SK-N-SH treated with all-trans-retinoic acid at 6 μM for 48 hours (cell line): ENCODE data around the gene CALHM2.

Source experiments
- ATAC-seq: fragments of 200-7000 bp; cut with Tn5 transposase; 3 replicates; pipeline ENCODE4 v1.9.1; 2020; ENCODE audit warnings: mild to moderate bottlenecking, moderate library complexity
- ARNTL ChIP-seq: fragments of 450-650 bp; formaldehyde crosslinking; IDR thresholded peaks from 2 replicates; pipeline ENCODE4 v1.5.0; 2020; ENCODE audit warnings: low read depth, mild to moderate bottlenecking, moderate library complexity, borderline replicate concordance
- BACH2 ChIP-seq: fragments of 250-450 bp; sonication (Bioruptor Pico); IDR thresholded peaks from 2 replicates; pipeline ENCODE4 v1.9.0; 2021; ENCODE audit warnings: mild to moderate bottlenecking, borderline replicate concordance
- CSDC2 ChIP-seq: fragments of 250-450 bp; sonication (Bioruptor Pico); IDR thresholded peaks from 2 replicates; pipeline ENCODE4 v1.5.0; 2020; ENCODE audit warnings: mild to moderate bottlenecking, moderate library complexity
- ESRRG ChIP-seq: fragments of 250-450 bp; sonication (Bioruptor Pico); IDR thresholded peaks from 2 replicates; pipeline ENCODE4 v1.6.1; 2021; ENCODE audit warnings: mild to moderate bottlenecking
- GLIS3 ChIP-seq: fragments of 250-450 bp; sonication (Bioruptor Pico); IDR thresholded peaks from 2 replicates; pipeline ENCODE4 v1.5.0; 2020; ENCODE audit warnings: mild to moderate bottlenecking, moderate library complexity
- ISL1 ChIP-seq: fragments of 250-450 bp; sonication (Bioruptor Pico); IDR thresholded peaks from 2 replicates; pipeline ENCODE4 v2.1.2; 2022; ENCODE audit warnings: mild to moderate bottlenecking, moderate library complexity
- OSR1 ChIP-seq: fragments of 250-450 bp; sonication (Bioruptor Pico); IDR thresholded peaks from 2 replicates; pipeline ENCODE4 v1.8.0; 2022; ENCODE audit warnings: moderate library complexity, mild to moderate bottlenecking, inconsistent platforms
- PPARA ChIP-seq: fragments of 250-450 bp; sonication (Bioruptor Pico); IDR thresholded peaks from 2 replicates; pipeline ENCODE4 v1.5.0; 2020; ENCODE audit warnings: mild to moderate bottlenecking, borderline replicate concordance
- RARB ChIP-seq: fragments of 250-450 bp; sonication (Bioruptor Pico); IDR thresholded peaks from 2 replicates; pipeline ENCODE4 v1.8.0; 2021; ENCODE audit warnings: mild to moderate bottlenecking, moderate library complexity
- SNAI2 ChIP-seq: fragments of 250-450 bp; sonication (Bioruptor Pico); IDR thresholded peaks from 2 replicates; pipeline ENCODE4 v1.5.0; 2020; ENCODE audit warnings: mild to moderate bottlenecking, moderate library complexity
- TCF4 ChIP-seq: fragments of 250-450 bp; sonication (Bioruptor Pico); IDR thresholded peaks from 2 replicates; pipeline ENCODE4 v1.8.0; 2021; ENCODE audit warnings: mild to moderate bottlenecking, moderate library complexity, borderline replicate concordance
- TOX ChIP-seq: fragments of 250-450 bp; sonication (Bioruptor Pico); IDR thresholded peaks from 2 replicates; pipeline ENCODE4 v1.8.0; 2021; ENCODE audit warnings: mild to moderate bottlenecking, moderate library complexity, borderline replicate concordance
- ZC3H10 ChIP-seq: fragments of 250-450 bp; sonication (Bioruptor Pico); IDR thresholded peaks from 2 replicates; pipeline ENCODE4 v1.5.1; 2021; ENCODE audit warnings: mild to moderate bottlenecking, moderate library complexity
- ZFP3 ChIP-seq: fragments of 250-450 bp; sonication (Bioruptor Pico); IDR thresholded peaks from 2 replicates; pipeline ENCODE4 v1.5.0; 2020; ENCODE audit warnings: mild to moderate bottlenecking, moderate library complexity
- ZNF565 ChIP-seq: fragments of 450-650 bp; formaldehyde crosslinking; conservative IDR thresholded peaks from 2 replicates; pipeline ENCODE4 v1.5.0; 2020; ENCODE audit warnings: low read depth, mild to moderate bottlenecking, moderate library complexity
- ZNF70 ChIP-seq: fragments of 450-650 bp; formaldehyde crosslinking; IDR thresholded peaks from 2 replicates; pipeline ENCODE4 v1.5.0; 2020; ENCODE audit warnings: mild to moderate bottlenecking, moderate library complexity
- ZNF8 ChIP-seq: fragments of 450-650 bp; formaldehyde crosslinking; IDR thresholded peaks from 2 replicates; pipeline ENCODE4 v1.5.0; 2020; ENCODE audit warnings: mild to moderate bottlenecking, moderate library complexity
- TF ChIP-seq, protein P1 (sequence below): fragments of 250-450 bp; sonication (Bioruptor Pico); IDR thresholded peaks from 2 replicates; pipeline ENCODE4 v1.8.0; 2020; ENCODE audit warnings: mild to moderate bottlenecking, moderate library complexity, borderline replicate concordance
- TF ChIP-seq, protein P2 (sequence below): fragments of 250-450 bp; sonication (Bioruptor Pico); IDR thresholded peaks from 2 replicates; pipeline ENCODE4 v1.5.0; 2020; ENCODE audit warnings: mild to moderate bottlenecking, moderate library complexity
- TF ChIP-seq, protein P3 (sequence below): fragments of 250-450 bp; sonication (Bioruptor Pico); IDR thresholded peaks from 2 replicates; pipeline ENCODE4 v1.5.1; 2020; ENCODE audit warnings: low read depth, mild to moderate bottlenecking, moderate library complexity

Gene CALHM2

GRCh38 chr10:103451831-103452505 is at the start of gene CALHM2:
CALHM2 (minus strand) TSS chr10:103452370; CDS start chr10:103449941, 2,429 bp downstream.
- TF ChIP-seq TCF4 (CRISPR knock-in tag) (peak; percentile 11; the same call in 1 of the 2 replicates), ZFP3 (CRISPR knock-in tag) (no peak), ARNTL (CRISPR knock-in tag) (no peak), BACH2 (CRISPR knock-in tag) (no peak), CSDC2 (no peak), ISL1 (CRISPR knock-in tag) (no peak)
- TF ChIP-seq, protein P1, sequence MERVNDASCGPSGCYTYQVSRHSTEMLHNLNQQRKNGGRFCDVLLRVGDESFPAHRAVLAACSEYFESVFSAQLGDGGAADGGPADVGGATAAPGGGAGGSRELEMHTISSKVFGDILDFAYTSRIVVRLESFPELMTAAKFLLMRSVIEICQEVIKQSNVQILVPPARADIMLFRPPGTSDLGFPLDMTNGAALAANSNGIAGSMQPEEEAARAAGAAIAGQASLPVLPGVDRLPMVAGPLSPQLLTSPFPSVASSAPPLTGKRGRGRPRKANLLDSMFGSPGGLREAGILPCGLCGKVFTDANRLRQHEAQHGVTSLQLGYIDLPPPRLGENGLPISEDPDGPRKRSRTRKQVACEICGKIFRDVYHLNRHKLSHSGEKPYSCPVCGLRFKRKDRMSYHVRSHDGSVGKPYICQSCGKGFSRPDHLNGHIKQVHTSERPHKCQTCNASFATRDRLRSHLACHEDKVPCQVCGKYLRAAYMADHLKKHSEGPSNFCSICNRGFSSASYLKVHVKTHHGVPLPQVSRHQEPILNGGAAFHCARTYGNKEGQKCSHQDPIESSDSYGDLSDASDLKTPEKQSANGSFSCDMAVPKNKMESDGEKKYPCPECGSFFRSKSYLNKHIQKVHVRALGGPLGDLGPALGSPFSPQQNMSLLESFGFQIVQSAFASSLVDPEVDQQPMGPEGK (CRISPR knock-in tag), result no peak
- peak; percentile 5; the same call in 2 of the 3 replicates for ATAC-seq

DNA sequence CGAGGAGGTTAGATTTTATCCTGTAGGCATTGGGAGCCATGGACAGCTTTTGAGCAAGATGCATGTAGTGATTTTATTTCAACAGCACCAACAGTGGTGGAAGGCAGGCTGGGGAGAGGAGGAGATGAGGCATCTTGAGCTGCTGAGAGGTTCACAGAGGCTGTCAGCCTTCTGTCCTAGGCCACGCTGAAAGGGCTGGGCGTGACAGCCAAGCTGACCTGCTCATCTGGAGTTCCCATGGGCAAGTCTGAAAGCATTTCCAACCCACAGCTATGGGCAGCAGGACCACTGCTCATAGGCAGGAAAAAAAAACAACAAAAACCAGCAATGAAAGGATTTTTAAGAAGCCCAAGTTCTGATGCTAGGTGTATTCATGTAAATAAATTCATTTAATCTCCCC is 49.0 kb upstream of the CALHM2 start:
- TF ChIP-seq GLIS3 (CRISPR knock-in tag), result no peak
- no peak for TF ChIP-seq ARNTL (CRISPR knock-in tag)
- TF ChIP-seq ZNF8 (CRISPR knock-in tag), result no peak
- TF ChIP-seq, protein P2, sequence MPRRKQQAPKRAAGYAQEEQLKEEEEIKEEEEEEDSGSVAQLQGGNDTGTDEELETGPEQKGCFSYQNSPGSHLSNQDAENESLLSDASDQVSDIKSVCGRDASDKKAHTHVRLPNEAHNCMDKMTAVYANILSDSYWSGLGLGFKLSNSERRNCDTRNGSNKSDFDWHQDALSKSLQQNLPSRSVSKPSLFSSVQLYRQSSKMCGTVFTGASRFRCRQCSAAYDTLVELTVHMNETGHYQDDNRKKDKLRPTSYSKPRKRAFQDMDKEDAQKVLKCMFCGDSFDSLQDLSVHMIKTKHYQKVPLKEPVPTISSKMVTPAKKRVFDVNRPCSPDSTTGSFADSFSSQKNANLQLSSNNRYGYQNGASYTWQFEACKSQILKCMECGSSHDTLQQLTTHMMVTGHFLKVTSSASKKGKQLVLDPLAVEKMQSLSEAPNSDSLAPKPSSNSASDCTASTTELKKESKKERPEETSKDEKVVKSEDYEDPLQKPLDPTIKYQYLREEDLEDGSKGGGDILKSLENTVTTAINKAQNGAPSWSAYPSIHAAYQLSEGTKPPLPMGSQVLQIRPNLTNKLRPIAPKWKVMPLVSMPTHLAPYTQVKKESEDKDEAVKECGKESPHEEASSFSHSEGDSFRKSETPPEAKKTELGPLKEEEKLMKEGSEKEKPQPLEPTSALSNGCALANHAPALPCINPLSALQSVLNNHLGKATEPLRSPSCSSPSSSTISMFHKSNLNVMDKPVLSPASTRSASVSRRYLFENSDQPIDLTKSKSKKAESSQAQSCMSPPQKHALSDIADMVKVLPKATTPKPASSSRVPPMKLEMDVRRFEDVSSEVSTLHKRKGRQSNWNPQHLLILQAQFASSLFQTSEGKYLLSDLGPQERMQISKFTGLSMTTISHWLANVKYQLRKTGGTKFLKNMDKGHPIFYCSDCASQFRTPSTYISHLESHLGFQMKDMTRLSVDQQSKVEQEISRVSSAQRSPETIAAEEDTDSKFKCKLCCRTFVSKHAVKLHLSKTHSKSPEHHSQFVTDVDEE (CRISPR knock-in tag), result no peak
- no peak for TF ChIP-seq ESRRG (CRISPR knock-in tag)
- TF ChIP-seq ZFP3 (CRISPR knock-in tag), result no peak
- TF ChIP-seq, protein P1 (CRISPR knock-in tag), result no peak
- TF ChIP-seq SNAI2, result no peak
- TF ChIP-seq, protein P3, sequence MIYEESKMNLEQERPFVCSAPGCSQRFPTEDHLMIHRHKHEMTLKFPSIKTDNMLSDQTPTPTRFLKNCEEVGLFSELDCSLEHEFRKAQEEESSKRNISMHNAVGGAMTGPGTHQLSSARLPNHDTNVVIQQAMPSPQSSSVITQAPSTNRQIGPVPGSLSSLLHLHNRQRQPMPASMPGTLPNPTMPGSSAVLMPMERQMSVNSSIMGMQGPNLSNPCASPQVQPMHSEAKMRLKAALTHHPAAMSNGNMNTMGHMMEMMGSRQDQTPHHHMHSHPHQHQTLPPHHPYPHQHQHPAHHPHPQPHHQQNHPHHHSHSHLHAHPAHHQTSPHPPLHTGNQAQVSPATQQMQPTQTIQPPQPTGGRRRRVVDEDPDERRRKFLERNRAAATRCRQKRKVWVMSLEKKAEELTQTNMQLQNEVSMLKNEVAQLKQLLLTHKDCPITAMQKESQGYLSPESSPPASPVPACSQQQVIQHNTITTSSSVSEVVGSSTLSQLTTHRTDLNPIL (CRISPR knock-in tag), result no peak
- no peak for TF ChIP-seq ZNF70 (CRISPR knock-in tag)
- no peak for TF ChIP-seq TOX (CRISPR knock-in tag)
- TF ChIP-seq OSR1, result no peak
- no peak for TF ChIP-seq ISL1 (CRISPR knock-in tag)
- no peak for TF ChIP-seq BACH2 (CRISPR knock-in tag)
- TF ChIP-seq RARB (CRISPR knock-in tag), result no peak
- no peak for TF ChIP-seq ZC3H10
- TF ChIP-seq PPARA (CRISPR knock-in tag), result no peak
- no peak for TF ChIP-seq ZNF565 (CRISPR knock-in tag)
- TF ChIP-seq CSDC2, result no peak
- ATAC-seq, result no peak

- no peak for ATAC-seq
- TF ChIP-seq ZNF8 (CRISPR knock-in tag) (no peak), RARB (CRISPR knock-in tag) (no peak), TCF4 (CRISPR knock-in tag) (no peak), ZFP3 (CRISPR knock-in tag) (no peak), PPARA (CRISPR knock-in tag) (no peak), ZNF70 (CRISPR knock-in tag) (no peak), ZNF565 (CRISPR knock-in tag) (no peak)
- TF ChIP-seq, protein P1 (CRISPR knock-in tag), result no peak
- TF ChIP-seq, protein P2 (CRISPR knock-in tag), result no peak
- TF ChIP-seq, all 23 proteins: peak for 0
Measured at GRCh38 chr10:103500481-103500880, 48.3 kb upstream of the CALHM2 start.
